GM23338 (cell line): ENCODE measurements around the gene CPT1A.

Source experiments
- CREB1 ChIP-seq: fragments of 250-450 bp; sonication (Bioruptor Pico); IDR thresholded peaks from 2 replicates; pipeline ENCODE4 v1.5.0; 2020; ENCODE audit warnings: low read depth, mild to moderate bottlenecking, moderate library complexity
- CTCF ChIP-seq, 2 experiments: fragments of 200-600 bp in 1 of 2; sonication (generic) in 1 of 2; conservative IDR thresholded peaks; 2 replicates each; pipeline versions ENCODE4 v1.5.1 to v1.6.1; 2016 to 2017; ENCODE audit warnings: antibody characterized with exemption in 2 of 2, low read depth in 2 of 2, mild to moderate bottlenecking in 2 of 2, moderate library complexity in 1 of 2
- ETS1 ChIP-seq: IDR thresholded peaks from 2 replicates; pipeline ENCODE4 v1.6.1; 2016; ENCODE audit warnings: antibody characterized with exemption
- EZH2 ChIP-seq: fragments of 200-600 bp; sonication (generic); IDR thresholded peaks from one replicate; pipeline ENCODE4 v1.8.0; 2017; ENCODE audit warnings: antibody characterized with exemption, mild to moderate bottlenecking, low read depth; ENCODE audit not compliant: unreplicated experiment
- EZH2phosphoT487 ChIP-seq: fragments of 200-600 bp; sonication (generic); IDR thresholded peaks from one replicate; pipeline ENCODE4 v1.8.1; 2018; ENCODE audit warnings: antibody characterized with exemption; ENCODE audit not compliant: unreplicated experiment
- NANOG ChIP-seq: IDR thresholded peaks from 2 replicates; pipeline ENCODE4 v1.6.1; 2016; ENCODE audit warnings: antibody characterized with exemption, borderline replicate concordance
- POLR2AphosphoS5 ChIP-seq: IDR thresholded peaks from 2 replicates; pipeline ENCODE4 v1.6.1; 2016; ENCODE audit warnings: antibody characterized with exemption, low read depth
- ZNF114 ChIP-seq: fragments of 250-450 bp; sonication (Bioruptor Pico); IDR thresholded peaks from 2 replicates; pipeline ENCODE4 v1.5.0; 2020; ENCODE audit warnings: mild to moderate bottlenecking, moderate library complexity
- ZNF331 ChIP-seq: fragments of 250-450 bp; sonication (Bioruptor Pico); IDR thresholded peaks from 2 replicates; pipeline ENCODE4 v1.5.0; 2020; ENCODE audit warnings: low read depth, mild to moderate bottlenecking, moderate library complexity
- TF ChIP-seq, protein P1 (sequence below): IDR thresholded peaks from one replicate; pipeline ENCODE4 v1.6.1; 2018; ENCODE audit warnings: antibody characterized with exemption; ENCODE audit not compliant: unreplicated experiment

- TF ChIP-seq CTCF (conservative IDR thresholded peaks at IDR 0.05; ENCODE audit: low read depth in 2 of 2) (no peak), EZH2phosphoT487 (no peak), EZH2 (no peak), ZNF114 (no peak), POLR2AphosphoS5 (no peak), CREB1 (CRISPR knock-in tag) (no peak), ZNF331 (CRISPR knock-in tag) (no peak), ETS1 (no peak), NANOG (no peak)
- TF ChIP-seq, protein P1, sequence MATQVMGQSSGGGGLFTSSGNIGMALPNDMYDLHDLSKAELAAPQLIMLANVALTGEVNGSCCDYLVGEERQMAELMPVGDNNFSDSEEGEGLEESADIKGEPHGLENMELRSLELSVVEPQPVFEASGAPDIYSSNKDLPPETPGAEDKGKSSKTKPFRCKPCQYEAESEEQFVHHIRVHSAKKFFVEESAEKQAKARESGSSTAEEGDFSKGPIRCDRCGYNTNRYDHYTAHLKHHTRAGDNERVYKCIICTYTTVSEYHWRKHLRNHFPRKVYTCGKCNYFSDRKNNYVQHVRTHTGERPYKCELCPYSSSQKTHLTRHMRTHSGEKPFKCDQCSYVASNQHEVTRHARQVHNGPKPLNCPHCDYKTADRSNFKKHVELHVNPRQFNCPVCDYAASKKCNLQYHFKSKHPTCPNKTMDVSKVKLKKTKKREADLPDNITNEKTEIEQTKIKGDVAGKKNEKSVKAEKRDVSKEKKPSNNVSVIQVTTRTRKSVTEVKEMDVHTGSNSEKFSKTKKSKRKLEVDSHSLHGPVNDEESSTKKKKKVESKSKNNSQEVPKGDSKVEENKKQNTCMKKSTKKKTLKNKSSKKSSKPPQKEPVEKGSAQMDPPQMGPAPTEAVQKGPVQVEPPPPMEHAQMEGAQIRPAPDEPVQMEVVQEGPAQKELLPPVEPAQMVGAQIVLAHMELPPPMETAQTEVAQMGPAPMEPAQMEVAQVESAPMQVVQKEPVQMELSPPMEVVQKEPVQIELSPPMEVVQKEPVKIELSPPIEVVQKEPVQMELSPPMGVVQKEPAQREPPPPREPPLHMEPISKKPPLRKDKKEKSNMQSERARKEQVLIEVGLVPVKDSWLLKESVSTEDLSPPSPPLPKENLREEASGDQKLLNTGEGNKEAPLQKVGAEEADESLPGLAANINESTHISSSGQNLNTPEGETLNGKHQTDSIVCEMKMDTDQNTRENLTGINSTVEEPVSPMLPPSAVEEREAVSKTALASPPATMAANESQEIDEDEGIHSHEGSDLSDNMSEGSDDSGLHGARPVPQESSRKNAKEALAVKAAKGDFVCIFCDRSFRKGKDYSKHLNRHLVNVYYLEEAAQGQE, result no peak
These were observed 57.1 kb downstream of the CPT1A start for GRCh38 chr11:68784653-68785052.
